ENCODE results near the gene PTH2. TPM values are rescaled to one million over a fixed set of nuclear protein-coding genes. Genes with fewer than 3 reads are reported as not detected.

The PTH2 gene
- total RNA-seq, 1 donor from 2014 or later, result not detected

GRCh38 chr19:49468746-49469447 is 45.7 kb upstream of the PTH2 start:
- Mint-ChIP-seq H3K36me3 (ENCODE audit: low read depth) (peaks cover 5% of the 10 kb centered on the region), H3K4me3 (ENCODE audit: unreplicated experiment) (no peak overlapping the region), H3K9me3 (ENCODE audit: low read depth) (no peaks in the 10 kb centered on the region), H3K27me3 (ENCODE audit: low read depth) (no peaks in the 10 kb centered on the region), H3K4me1 (ENCODE audit: low read depth) (peaks cover 9% of the 10 kb centered on the region), H3K27ac (ENCODE audit: unreplicated experiment) (peak overlapping the region; percentile 74)
- no peak for DNase-seq (ENCODE audit: low spot score)
- TF ChIP-seq CTCF (IDR thresholded peaks at IDR 0.05), result no peak

- Mint-ChIP-seq H3K9me3 (ENCODE audit: low read depth) (no peaks in the 10 kb centered on the region), H3K27ac (ENCODE audit: unreplicated experiment) (no peak overlapping the region), H3K27me3 (ENCODE audit: low read depth) (no peaks in the 10 kb centered on the region), H3K36me3 (ENCODE audit: low read depth) (peaks cover 5% of the 10 kb centered on the region), H3K4me3 (ENCODE audit: unreplicated experiment) (no peak overlapping the region), H3K4me1 (ENCODE audit: low read depth) (peaks cover 7% of the 10 kb centered on the region)
- no peak for TF ChIP-seq CTCF (IDR thresholded peaks at IDR 0.05)
- no peak for DNase-seq (ENCODE audit: low spot score)
Measured at GRCh38 chr19:49468199-49468598, 45.0 kb upstream of the PTH2 start.

DNA sequence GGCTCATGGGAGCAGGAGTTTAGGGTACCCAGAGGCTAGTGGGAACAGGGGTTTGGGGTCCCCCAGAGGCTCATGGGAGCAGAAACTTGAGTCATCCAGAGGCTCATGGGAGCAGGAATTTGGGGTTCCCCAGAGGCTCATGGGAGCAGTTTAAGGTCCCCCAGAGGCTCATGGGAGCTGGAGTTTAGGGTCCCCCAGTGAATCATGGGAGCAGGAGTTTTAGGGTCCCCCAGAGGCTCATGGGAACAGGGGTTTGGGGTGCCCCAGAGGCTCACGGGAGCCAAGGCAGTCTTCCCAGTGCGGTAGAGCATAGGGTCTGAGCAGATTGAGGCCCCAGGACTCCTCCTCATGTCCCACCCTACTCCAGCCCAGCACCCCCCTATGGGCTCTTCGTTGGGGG is 42.1 kb upstream of the PTH2 start:
- no peaks in the 10 kb centered on the region for H3K27me3 Mint-ChIP-seq (ENCODE audit: low read depth)
- no peaks in the 10 kb centered on the region for H3K9me3 Mint-ChIP-seq (ENCODE audit: low read depth)
- no peak overlapping the region for H3K27ac Mint-ChIP-seq (ENCODE audit: unreplicated experiment)
- H3K4me1 Mint-ChIP-seq (ENCODE audit: low read depth), result peaks cover 7% of the 10 kb centered on the region
- TF ChIP-seq CTCF (IDR thresholded peaks at IDR 0.05), result no peak
- DNase-seq (ENCODE audit: low spot score), result no peak
- H3K4me3 Mint-ChIP-seq (ENCODE audit: unreplicated experiment), result no peak overlapping the region
- peaks cover 5% of the 10 kb centered on the region for H3K36me3 Mint-ChIP-seq (ENCODE audit: low read depth)

DNA sequence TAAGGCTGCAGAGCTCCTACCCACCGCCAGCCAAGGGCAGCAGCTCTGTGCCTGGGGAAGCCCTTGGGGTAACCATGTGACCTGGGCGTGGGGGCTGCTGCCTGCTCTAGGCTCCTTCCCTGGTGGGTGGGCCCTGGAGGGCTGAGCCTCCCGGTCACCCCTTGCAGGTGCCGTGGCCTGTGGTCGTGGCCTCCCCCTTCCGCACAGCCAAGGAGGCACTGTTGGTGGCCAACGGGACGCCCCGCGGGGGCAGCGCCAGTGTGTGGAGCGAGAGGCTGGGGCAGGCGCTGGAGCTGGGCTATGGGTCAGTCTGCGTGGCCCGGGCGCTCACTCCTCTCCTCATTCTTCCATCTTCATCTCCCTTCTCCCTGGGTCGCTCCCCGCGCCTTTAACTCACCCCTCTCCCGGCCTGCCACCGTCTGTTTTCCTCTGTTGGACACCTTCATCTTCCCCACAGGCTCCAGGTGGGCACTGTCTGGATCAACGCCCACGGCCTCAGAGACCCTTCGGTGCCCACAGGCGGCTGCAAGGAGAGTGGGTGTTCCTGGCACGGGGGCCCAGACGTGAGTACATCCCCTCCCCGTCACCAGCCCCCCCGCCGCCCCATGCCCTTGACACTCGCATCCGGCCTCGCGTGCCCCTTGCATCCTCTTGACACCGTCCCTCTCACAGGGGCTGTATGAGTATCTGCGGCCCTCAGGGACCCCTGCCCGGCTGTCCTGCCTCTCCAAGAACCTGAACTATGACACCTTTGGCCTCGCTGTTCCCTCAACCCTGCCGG is 40.9 kb upstream of the PTH2 start:
- H3K9me3 Mint-ChIP-seq (ENCODE audit: low read depth), result no peaks in the 10 kb centered on the region
- no peak overlapping the region for H3K4me3 Mint-ChIP-seq (ENCODE audit: unreplicated experiment)
- no peaks in the 10 kb centered on the region for H3K27me3 Mint-ChIP-seq (ENCODE audit: low read depth)
- DNase-seq (ENCODE audit: low spot score), result no peak
- H3K4me1 Mint-ChIP-seq (ENCODE audit: low read depth), result peaks cover 5% of the 10 kb centered on the region
- no peak for TF ChIP-seq CTCF (IDR thresholded peaks at IDR 0.05)
- H3K27ac Mint-ChIP-seq (ENCODE audit: unreplicated experiment), result no peak overlapping the region
- H3K36me3 Mint-ChIP-seq (ENCODE audit: low read depth), result peaks cover 4% of the 10 kb centered on the region

GRCh38 chr19:49462492-49462891 is 39.3 kb upstream of the PTH2 start:
- Mint-ChIP-seq H3K27me3 (ENCODE audit: low read depth) (no peaks in the 10 kb centered on the region), H3K4me1 (ENCODE audit: low read depth) (no peaks in the 10 kb centered on the region), H3K4me3 (ENCODE audit: unreplicated experiment) (no peak overlapping the region), H3K9me3 (ENCODE audit: low read depth) (no peaks in the 10 kb centered on the region), H3K27ac (ENCODE audit: unreplicated experiment) (no peak overlapping the region), H3K36me3 (ENCODE audit: low read depth) (no peaks in the 10 kb centered on the region)
- no peak for DNase-seq (ENCODE audit: low spot score)
- no peak for TF ChIP-seq CTCF (IDR thresholded peaks at IDR 0.05)
